Upper lobe of left lung (tissue), 6 donors: ENCODE measurements around the gene PSMD1. TPM values are rescaled to one million over a fixed set of nuclear protein-coding genes. Genes with fewer than 3 reads are reported as not detected.

Experiments
- ATAC-seq, 2 donors: fragments of 200-7000 bp; cut with Tn5 transposase; one replicate each; pipeline ENCODE4 v1.9.1; 2022; ENCODE audit warnings: mild to moderate bottlenecking in 2 of 2, moderate library complexity in 2 of 2; ENCODE audit not compliant: low FRiP score in 2 of 2
- DNase-seq, 2 donors: peaks; one replicate each; pipeline ENCODE4 v3.0.0-alpha.2; 2019 to 2020
- H3K27ac ChIP-seq, 4 donors: fragments of 200-600 bp; sonication (generic); one replicate each; pipeline ENCODE4 v1.5.1; 2016 to 2019
- H3K27me3 ChIP-seq, 4 donors: fragments of 200-600 bp; sonication (generic); one replicate each; pipeline ENCODE4 v1.5.1; 2017 to 2019
- H3K36me3 ChIP-seq, 4 donors: fragments of 200-600 bp; sonication (generic); one replicate each; pipeline ENCODE4 v1.5.1; 2016 to 2019
- H3K4me1 ChIP-seq, 4 donors: fragments of 200-600 bp; sonication (generic); one replicate each; pipeline ENCODE4 v1.5.1; 2018 to 2019
- H3K4me3 ChIP-seq, 4 donors: fragments of 200-600 bp; sonication (generic); one replicate each; pipeline ENCODE4 v1.5.1; 2017 to 2019; ENCODE audit warnings: mild to moderate bottlenecking in 2 of 4, moderate library complexity in 1 of 4
- H3K9me3 ChIP-seq, 4 donors: fragments of 200-600 bp; sonication (generic); one replicate each; pipeline ENCODE4 v1.5.1; 2018 to 2019
- CTCF ChIP-seq, 6 experiments: fragments of 450-650 bp in 4 of 6; fragments of 200-600 bp in 2 of 6; sonication (generic) in 2 of 6; IDR thresholded peaks; one replicate each; pipeline ENCODE4 v1.5.1; 2016 to 2019; ENCODE audit warnings: antibody characterized with exemption in 6 of 6
- EP300 ChIP-seq, 4 donors: sonication (generic); formaldehyde crosslinking; IDR thresholded peaks; one replicate each; pipeline ENCODE4 v1.5.1; 2017; ENCODE audit warnings: antibody characterized with exemption in 4 of 4, control low read depth in 2 of 4
- POLR2A ChIP-seq, 4 donors: fragments of 450-650 bp; IDR thresholded peaks; one replicate each; pipeline ENCODE4 v1.5.1; 2016 to 2017; ENCODE audit warnings: antibody characterized with exemption in 4 of 4, mild to moderate bottlenecking in 2 of 4
- POLR2AphosphoS5 ChIP-seq, 2 donors: sonication (generic); formaldehyde crosslinking; IDR thresholded peaks; one replicate each; pipeline ENCODE4 v1.5.1; 2017; ENCODE audit warnings: antibody characterized with exemption in 2 of 2
- WGBS, 2 donors: methylation state at CpG; one replicate each; pipeline ENCODE4 v1.1.5; 2017 to 2018; 5-methylcytosine and 5-hydroxymethylcytosine counted together
- total RNA-seq, 6 donors: library from RNA; depleted of rRNA in 4 of 6; stranded (reverse); fragments of >200 nt in 4 of 6; gene quantifications; one replicate each; pipeline versions ENCODE4 v1.1.0 to v1.2.1, GENCODE V29; 2016 to 2021
- donor health status: DM: no; HTN: no; CAD: no; lungs with moderate emphysema.
- donor health status: DM: no; HTN: yes; CAD: no; lungs with severe emphysema.

Gene PSMD1
- total RNA-seq, 6 donors from 2014 or later = 24.6 to 68.1 (median 57.0) TPM

- DNase-seq = no peak
- Histone ChIP-seq H3K27me3 (no peaks in the 10 kb centered on the region), H3K27ac (no peak within 1 kb of the TSS), H3K4me3 (peak within 1 kb of the TSS in 1 of 4 donors; percentile 18), H3K36me3 (no peaks in the 10 kb centered on the region), H3K4me1 (peaks cover 0 to 17% (median 4%) of the 10 kb centered on the region in 4 donors), H3K9me3 (no peaks in the 10 kb centered on the region)
- no peak for ATAC-seq
- no peak for TF ChIP-seq POLR2A (IDR thresholded peaks at IDR 0.05)
- no peak for TF ChIP-seq POLR2AphosphoS5 (IDR thresholded peaks at IDR 0.05)
- no peak for TF ChIP-seq EP300 (IDR thresholded peaks at IDR 0.05)
- WGBS, 2 donors = 51 to 52% methylated on average over 5 of the region's 5 CpGs
Observed at GRCh38 chr2:231124838-231125568, 68.3 kb downstream of the PSMD1 start, which contains the start of gene HTR2B. Gene HTR2B, minus strand, starts transcription at chr2:231125042. Its CDS starts 1,278 bp downstream, at chr2:231123764.

- WGBS, 2 donors = 94 to 95% methylated on average over 7 of the region's 7 CpGs
- no peak overlapping the region for H3K4me3 ChIP-seq
- peaks cover 0 to 17% (median 4%) of the 10 kb centered on the region in 4 donors for H3K4me1 ChIP-seq
- no peaks in the 10 kb centered on the region for H3K9me3 ChIP-seq
- H3K27me3 ChIP-seq = no peaks in the 10 kb centered on the region
- ATAC-seq (no peak), DNase-seq (peak in 1 of 2 donors; percentile 31)
- no peak overlapping the region for H3K27ac ChIP-seq
- H3K36me3 ChIP-seq = no peaks in the 10 kb centered on the region
- TF ChIP-seq POLR2A (IDR thresholded peaks at IDR 0.05) (no peak), POLR2AphosphoS5 (IDR thresholded peaks at IDR 0.05) (no peak), EP300 (IDR thresholded peaks at IDR 0.05) (no peak), CTCF (IDR thresholded peaks at IDR 0.05) (no peak)
Observed at GRCh38 chr2:231126123-231126522, 69.5 kb downstream of the PSMD1 start.

- ATAC-seq (no peak), DNase-seq (no peak)
- 98 to 99% methylated on average over 9 of the region's 9 CpGs for WGBS, 2 donors
- Histone ChIP-seq H3K27ac (no peak overlapping the region), H3K9me3 (no peaks in the 10 kb centered on the region), H3K4me1 (peaks cover under 1 to 17% (median 5%) of the 10 kb centered on the region in 4 donors), H3K36me3 (no peaks in the 10 kb centered on the region), H3K4me3 (no peak overlapping the region), H3K27me3 (no peaks in the 10 kb centered on the region)
- TF ChIP-seq POLR2A (IDR thresholded peaks at IDR 0.05) = no peak
- no peak for TF ChIP-seq EP300 (IDR thresholded peaks at IDR 0.05)
- no peak for TF ChIP-seq POLR2AphosphoS5 (IDR thresholded peaks at IDR 0.05)
- no peak for TF ChIP-seq CTCF (IDR thresholded peaks at IDR 0.05)
Observed at GRCh38 chr2:231127480-231127879, 70.8 kb downstream of the PSMD1 start.

- H3K4me1 ChIP-seq = peaks cover 0 to 17% (median 5%) of the 10 kb centered on the region in 4 donors
Observed at GRCh38 chr2:231127936-231128335, 71.3 kb downstream of the PSMD1 start.

GRCh38 chr2:231128541-231128940 is 71.9 kb downstream of the PSMD1 start:
- TF ChIP-seq CTCF (IDR thresholded peaks at IDR 0.05) (no peak), POLR2AphosphoS5 (IDR thresholded peaks at IDR 0.05) (no peak), EP300 (IDR thresholded peaks at IDR 0.05) (no peak), POLR2A (IDR thresholded peaks at IDR 0.05) (no peak)

More at GRCh38 chr2:231127936-231128335, 71.3 kb downstream of the PSMD1 start:
- Histone ChIP-seq H3K9me3 (no peaks in the 10 kb centered on the region), H3K4me3 (no peak overlapping the region), H3K36me3 (no peaks in the 10 kb centered on the region), H3K27ac (no peak overlapping the region), H3K27me3 (no peaks in the 10 kb centered on the region)
- no peak for ATAC-seq
- no peak for DNase-seq
- 88 to 100% methylated on average over 1 of the region's 1 CpG for WGBS, 2 donors
- no peak for TF ChIP-seq POLR2AphosphoS5 (IDR thresholded peaks at IDR 0.05)
- TF ChIP-seq POLR2A (IDR thresholded peaks at IDR 0.05) = no peak
- no peak for TF ChIP-seq EP300 (IDR thresholded peaks at IDR 0.05)
- no peak for TF ChIP-seq CTCF (IDR thresholded peaks at IDR 0.05)

More at GRCh38 chr2:231128541-231128940, 71.9 kb downstream of the PSMD1 start:
- no peak for ATAC-seq
- Histone ChIP-seq H3K27me3 (no peaks in the 10 kb centered on the region), H3K4me3 (no peak overlapping the region), H3K4me1 (peaks cover 0 to 15% (median 5%) of the 10 kb centered on the region in 4 donors), H3K27ac (no peak overlapping the region), H3K36me3 (no peaks in the 10 kb centered on the region), H3K9me3 (no peaks in the 10 kb centered on the region)
- no peak for DNase-seq
